GM12878 (cell line): ENCODE results near the gene ITGA5. TPM values are rescaled to one million over a fixed set of nuclear protein-coding genes. Genes with fewer than 3 reads are reported as not detected.

ENCODE experiments used
- ATAC-seq: fragments of 200-7000 bp; cut with Tn5 transposase; 3 replicates; pipeline ENCODE4 v1.9.1; 2020; ENCODE audit warnings: mild to moderate bottlenecking, moderate library complexity
- BruUV-seq: library from RNA; stranded (reverse); fragments of 400-500 nt; replicated peaks from 2 replicates; lab custom pipeline; 2021; lab: Mats Ljungman, UMichigan
- CTCF ChIA-PET: fragments of 300-600 bp; sonication (Branson Sonifier 250); formaldehyde crosslinking; extraction: SDS; loops from one replicate; lab custom pipeline; 2021; ENCODE audit warnings: inconsistent platforms; lab: Yijun Ruan, JAX
- POLR2A ChIA-PET: fragments of 350-600 bp; formaldehyde crosslinking; extraction: SDS; loops from one replicate; lab custom pipeline; 2021; ENCODE audit warnings: inconsistent platforms; lab: Charles Lee
- RAD21 ChIA-PET: fragments of 300-600 bp; sonication (Branson Sonifier 250); formaldehyde crosslinking; loops from one replicate; lab custom pipeline; 2023; ENCODE audit warnings: antibody characterized with exemption; ENCODE audit not compliant: unreplicated experiment; lab: Charles Lee
- SMC1A ChIA-PET: fragments of 300-600 bp; sonication (Branson Sonifier 250); formaldehyde crosslinking; loops from one replicate; lab custom pipeline; 2023; ENCODE audit not compliant: unreplicated experiment, uncharacterized antibody; lab: Charles Lee
- DNase-seq: peaks from one replicate; pipeline ENCODE4 v3.0.0-alpha.2; 2011; ENCODE audit warnings: low read depth, low spot score
- FAIRE-seq: peaks from 3 replicates; lab custom pipeline; 2011; peaks lifted over from hg19 to GRCh38; lab: Jason Lieb, UNC
- H2AFZ ChIP-seq: 2 replicates; pipeline ENCODE4 v1.6.0; 2011; ENCODE audit warnings: low read depth, low read length, control low read depth; ENCODE audit not compliant: control insufficient read depth
- H3K27ac ChIP-seq: 2 replicates; pipeline ENCODE4 v1.5.1; 2011; ENCODE audit warnings: control low read depth; ENCODE audit not compliant: control insufficient read depth, insufficient read depth
- H3K27me3 ChIP-seq, 2 experiments: replicated peaks in 1 of 2; 2 replicates each; pipeline versions ENCODE4 v1.6.0 to v1.6.1; 2011; ENCODE audit warnings: low read length in 1 of 2; ENCODE audit not compliant: control insufficient read depth in 2 of 2, insufficient read depth in 2 of 2
- H3K36me3 ChIP-seq, 2 experiments: 2 replicates each; pipeline ENCODE4 v1.5.1; 2011; ENCODE audit warnings: low read length in 1 of 2; ENCODE audit not compliant: control insufficient read depth in 2 of 2, insufficient read depth in 2 of 2
- H3K4me1 ChIP-seq: 2 replicates; pipeline ENCODE4 v1.6.1; 2011; ENCODE audit warnings: mild to moderate bottlenecking, low read length, moderate library complexity, mixed read lengths; ENCODE audit not compliant: control insufficient read depth, insufficient read depth
- H3K4me2 ChIP-seq: 2 replicates; pipeline ENCODE4 v1.6.0; 2011; ENCODE audit warnings: control low read depth; ENCODE audit not compliant: control insufficient read depth, insufficient read depth
- H3K4me3 ChIP-seq: fragments of 200-600 bp; sonication (generic); 2 replicates; pipeline ENCODE4 v1.5.1; 2016
- H3K79me2 ChIP-seq: 2 replicates; pipeline ENCODE4 v1.6.0; 2011; ENCODE audit warnings: low read length; ENCODE audit not compliant: control insufficient read depth, insufficient read depth
- H3K9ac ChIP-seq: 2 replicates; pipeline ENCODE4 v1.8.0; 2011; ENCODE audit warnings: low read length, control low read depth, mixed read lengths; ENCODE audit not compliant: control insufficient read depth, insufficient read depth
- H3K9me3 ChIP-seq: replicated peaks from 3 replicates; pipeline ENCODE4 v1.5.1; 2011; ENCODE audit warnings: mild to moderate bottlenecking, low read length; ENCODE audit not compliant: control insufficient read depth, insufficient read depth
- H4K20me1 ChIP-seq: 2 replicates; pipeline ENCODE4 v1.6.0; 2011; ENCODE audit not compliant: control insufficient read depth, insufficient read depth
- E2F4 ChIP-seq: IDR thresholded peaks from 2 replicates; pipeline ENCODE4 v1.6.1; 2012; ENCODE audit warnings: low read depth, low read length, improper control_type of control experiment
- HDGF ChIP-seq: fragments of 450-650 bp; IDR thresholded peaks from 2 replicates; pipeline ENCODE4 v1.6.1; 2016; ENCODE audit warnings: antibody characterized with exemption
- IKZF2 ChIP-seq, 2 experiments: fragments of 450-650 bp; IDR thresholded peaks; 2 replicates each; pipeline ENCODE4 v1.6.1; 2017; ENCODE audit warnings: mild to moderate bottlenecking in 2 of 2, moderate library complexity in 2 of 2
- MEF2B ChIP-seq: fragments of 450-650 bp; IDR thresholded peaks from 2 replicates; pipeline ENCODE4 v1.6.1; 2018; ENCODE audit warnings: mild to moderate bottlenecking, moderate library complexity; ENCODE audit not compliant: partially characterized antibody, poor library complexity, severe bottlenecking
- PBX3 ChIP-seq: IDR thresholded peaks from 2 replicates; pipeline ENCODE4 v1.6.1; 2011; ENCODE audit warnings: mild to moderate bottlenecking, low read depth, low read length, moderate library complexity; ENCODE audit not compliant: insufficient replicate concordance
- TBL1XR1 ChIP-seq: IDR thresholded peaks from 2 replicates; pipeline ENCODE4 v1.6.1; 2012; ENCODE audit warnings: low read depth, low read length, improper control_type of control experiment
- WRNIP1 ChIP-seq: IDR thresholded peaks from 2 replicates; pipeline ENCODE4 v1.6.1; 2011; ENCODE audit warnings: low read depth, low read length, improper control_type of control experiment, borderline replicate concordance
- ZNF274 ChIP-seq: IDR thresholded peaks from one replicate; pipeline ENCODE4 v1.8.0; 2011; ENCODE audit not compliant: insufficient read length, insufficient read depth
- WGBS: methylation state at CpG from one replicate; pipeline ENCODE4 v1.1.6; 2016; ENCODE audit warnings: low lambda C conversion rate; ENCODE audit not compliant: insufficient replicate concordance, insufficient coverage; ENCODE audit errors: missing lambda C conversion rate; 5-methylcytosine and 5-hydroxymethylcytosine counted together
- in situ Hi-C: fragments of 300-500 bp; cut with MboI; formaldehyde crosslinking; loops from 9 replicates; pipeline ENCODE4 v1.14.3; 2018; ENCODE audit warnings: mixed read lengths
- intact Hi-C: fragments of 100-400 bp; cut with micrococcal nuclease; formaldehyde crosslinking; loops from one replicate; pipeline ENCODE4 v1.14.2; 2022; ENCODE audit not compliant: unreplicated experiment
- polyA plus RNA-seq, 11 experiments: library from polyadenylated mRNA; depleted of rRNA in 4 of 11; unstranded in 6 of 11; stranded (reverse) in 5 of 11; fragments of >200 nt; fragmentation: Nextera tagmentation in 4 of 11; fragmentation: Illumina TruSeq in 1 of 11; extraction: Ambion mirVana in 4 of 11; extraction: Trizol in 1 of 11; gene quantifications; 1 replicate in 1 of 11; 2 replicates in 10 of 11; pipeline versions ENCODE4 v1.2.1 to v1.2.3, GENCODE V29; 2011 to 2016; ENCODE audit warnings: inconsistent platforms in 2 of 11, missing spikeins in 2 of 11, low read depth in 1 of 11
- total RNA-seq, 4 experiments: library from RNA; depleted of rRNA in 3 of 4; stranded (reverse); fragments of >200 nt in 3 of 4; fragmentation: Illumina TruSeq in 1 of 4; extraction: Trizol in 1 of 4; gene quantifications; 2 replicates each; pipeline versions ENCODE4 v1.2.1 to v1.2.3, GENCODE V29; 2013 to 2021

Gene ITGA5
- total and polyA plus RNA-seq, 10 of the 15 experiments (the other 5 are each of a cell fraction or from before 2014, with no cell fraction given): 0.15 to 22.5 (median 0.61) TPM

- BruUV-seq: no TSS peak
- ATAC-seq (no peak), FAIRE-seq (no peak), DNase-seq (no peak)
- no peak overlapping the region for H3K4me3 ChIP-seq
- H3K9ac ChIP-seq: no peak overlapping the region
- ChIA-PET CTCF (interaction anchor here (0.9 to 12.3 kb wide), 5 partner anchors 15 to 180 kb away, joined by 3 to 1071 read pairs (median 16); partner anchors contain the start of gene ITGA5), SMC1A (interaction anchor here (1.2 to 12.3 kb wide), 2 partner anchors 43 to 57 kb away, joined by 3 to 469 read pairs; no protein-coding TSS in a partner anchor), RAD21 (interaction anchor here (1.0 kb wide), 1 partner anchor 49 kb away, joined by 3 read pairs; no protein-coding TSS in a partner anchor), POLR2A (no interaction called here)
- no peaks in the 10 kb centered on the region for H3K4me1 ChIP-seq
- no peak overlapping the region for H3K27ac ChIP-seq
- in situ Hi-C loops (no loop called here), intact Hi-C loops (loop anchor here (1.0 kb wide), 1 partner anchor 44 kb away; no protein-coding TSS in a partner anchor)
- H4K20me1 ChIP-seq: no peaks in the 10 kb centered on the region
- no peaks in the 10 kb centered on the region for H3K9me3 ChIP-seq
- WGBS: 88% methylated on average over 1 of the region's 1 CpG
- no peaks in the 10 kb centered on the region for H3K27me3 ChIP-seq
- H3K4me2 ChIP-seq: no peak overlapping the region
- no peaks in the 10 kb centered on the region for H3K79me2 ChIP-seq
- TF ChIP-seq ZNF274 (no peak), WRNIP1 (no peak), HDGF (no peak), MEF2B (no peak), PBX3 (no peak), IKZF2 (IDR thresholded peaks at IDR 0.05) (no peak), TBL1XR1 (no peak), E2F4 (no peak)
- H2AFZ ChIP-seq: no peak overlapping the region
- no peaks in the 10 kb centered on the region for H3K36me3 ChIP-seq
These were observed 24.1 kb downstream of the ITGA5 start for GRCh38 chr12:54394986-54395385.
